Cardiac muscle cell (in vitro differentiated cells and primary cell): ENCODE measurements around the gene CRTC2. TPM values are rescaled to one million over a fixed set of nuclear protein-coding genes. Genes with fewer than 3 reads are reported as not detected.

Experiments
- DNase-seq, 2 donors: peaks; one replicate each; pipeline versions ENCODE4 v3.0.0 to v3.0.0-alpha.2; 2010 to 2017; ENCODE audit warnings: low read depth in 1 of 2, low spot score in 1 of 2
- H3K27ac ChIP-seq: fragments of 200-600 bp; sonication (generic); 2 replicates; pipeline ENCODE4 v1.5.1; 2016
- H3K27me3 ChIP-seq: fragments of 200-600 bp; sonication (generic); 2 replicates; pipeline ENCODE4 v1.6.0; 2016; ENCODE audit warnings: control low read depth
- H3K36me3 ChIP-seq: fragments of 200-600 bp; sonication (generic); 2 replicates; pipeline ENCODE4 v1.5.1; 2016; ENCODE audit warnings: control low read depth
- H3K4me1 ChIP-seq: fragments of 200-600 bp; sonication (generic); 2 replicates; pipeline ENCODE4 v1.8.1; 2017; ENCODE audit warnings: low read depth, mild to moderate bottlenecking, mixed run types
- H3K4me3 ChIP-seq: fragments of 200-600 bp; sonication (generic); 2 replicates; pipeline ENCODE4 v1.5.1; 2016; ENCODE audit warnings: mild to moderate bottlenecking
- H3K9me3 ChIP-seq: fragments of 200-600 bp; sonication (generic); 2 replicates; pipeline ENCODE4 v1.5.1; 2017; ENCODE audit warnings: low read depth, mild to moderate bottlenecking, control low read depth
- CTCF ChIP-seq: IDR thresholded peaks from 2 replicates; pipeline ENCODE4 v1.5.1; 2012; ENCODE audit warnings: low read depth, mild to moderate bottlenecking, low read length
- polyA plus RNA-seq: library from polyadenylated mRNA; unstranded; fragments of >200 nt; fragmentation: Nextera tagmentation; extraction: Ambion mirVana; gene quantifications from 2 replicates; pipeline ENCODE4 v1.2.1, GENCODE V29; 2016
- total RNA-seq: library from RNA; depleted of rRNA; stranded (reverse); fragments of >200 nt; gene quantifications from 2 replicates; pipeline ENCODE4 v1.2.3, GENCODE V29; 2016

The CRTC2 gene
- total and polyA plus RNA-seq, 2 experiments from 2014 or later = 17.9 to 24.8 TPM

GRCh38 chr1:153951183-153951582 is 7.2 kb downstream of the CRTC2 start:
- Histone ChIP-seq H3K4me3 (no peak overlapping the region), H3K4me1 (peaks cover 12% of the 10 kb centered on the region), H3K36me3 (peaks cover 38% of the 10 kb centered on the region), H3K27me3 (no peaks in the 10 kb centered on the region), H3K27ac (no peak overlapping the region), H3K9me3 (no peaks in the 10 kb centered on the region)
- no peak for TF ChIP-seq CTCF
- no peak for DNase-seq

GRCh38 chr1:153946622-153947241 is 11.7 kb downstream of the CRTC2 start, which contains the start of gene DENND4B:
Gene DENND4B, minus strand, starts transcription at chr1:153946718. Its CDS starts 2,344 bp downstream, at chr1:153944374.
- peak within 1 kb of the TSS; percentile 90 for H3K27ac ChIP-seq
- peaks cover 42% of the 10 kb centered on the region for H3K36me3 ChIP-seq
- peak within 1 kb of the TSS; percentile 99 for H3K4me3 ChIP-seq

GRCh38 chr1:153945795-153946621 is 12.4 kb downstream of the CRTC2 start:
- Histone ChIP-seq H3K36me3 (peaks cover 35% of the 10 kb centered on the region), H3K9me3 (no peaks in the 10 kb centered on the region), H3K4me3 (peak overlapping the region; percentile 99), H3K27me3 (no peaks in the 10 kb centered on the region), H3K27ac (peak overlapping the region; percentile 90), H3K4me1 (peaks cover 5% of the 10 kb centered on the region)
- DNase-seq = peak; percentile 74 to 85
- no peak for TF ChIP-seq CTCF

More at GRCh38 chr1:153946622-153947241, 11.7 kb downstream of the CRTC2 start, which contains the start of gene DENND4B:
- Histone ChIP-seq H3K27me3 (no peaks in the 10 kb centered on the region), H3K4me1 (peaks cover 5% of the 10 kb centered on the region), H3K9me3 (no peaks in the 10 kb centered on the region)
- peak; percentile 87 to 91 for DNase-seq
- peak; percentile 85 for TF ChIP-seq CTCF

- H3K4me3 ChIP-seq = peak overlapping the region; percentile 99
- H3K4me1 ChIP-seq = peaks cover 5% of the 10 kb centered on the region
- peaks cover 30% of the 10 kb centered on the region for H3K36me3 ChIP-seq
- TF ChIP-seq CTCF = no peak
- peak overlapping the region; percentile 90 for H3K27ac ChIP-seq
- DNase-seq = peak; percentile 56 to 77
- H3K27me3 ChIP-seq = no peaks in the 10 kb centered on the region
- H3K9me3 ChIP-seq = no peaks in the 10 kb centered on the region
Observed at GRCh38 chr1:153945131-153945794, 13.1 kb downstream of the CRTC2 start.

GRCh38 chr1:153944827-153945117 is 13.6 kb downstream of the CRTC2 start:
- no peaks in the 10 kb centered on the region for H3K27me3 ChIP-seq
- peak overlapping the region; percentile 90 for H3K27ac ChIP-seq
- H3K4me1 ChIP-seq = peaks cover 5% of the 10 kb centered on the region
- peak overlapping the region; percentile 99 for H3K4me3 ChIP-seq
- TF ChIP-seq CTCF = no peak
- peaks cover 26% of the 10 kb centered on the region for H3K36me3 ChIP-seq
- no peak for DNase-seq
- no peaks in the 10 kb centered on the region for H3K9me3 ChIP-seq
